Measurements from ENCODE around the gene TTLL11.
"Not testable (repeated sequence)": the region's sequence is repeated elsewhere in the genome, so short reads cannot be mapped to it uniquely, and the experiment has no call there.

Gene TTLL11

DNA sequence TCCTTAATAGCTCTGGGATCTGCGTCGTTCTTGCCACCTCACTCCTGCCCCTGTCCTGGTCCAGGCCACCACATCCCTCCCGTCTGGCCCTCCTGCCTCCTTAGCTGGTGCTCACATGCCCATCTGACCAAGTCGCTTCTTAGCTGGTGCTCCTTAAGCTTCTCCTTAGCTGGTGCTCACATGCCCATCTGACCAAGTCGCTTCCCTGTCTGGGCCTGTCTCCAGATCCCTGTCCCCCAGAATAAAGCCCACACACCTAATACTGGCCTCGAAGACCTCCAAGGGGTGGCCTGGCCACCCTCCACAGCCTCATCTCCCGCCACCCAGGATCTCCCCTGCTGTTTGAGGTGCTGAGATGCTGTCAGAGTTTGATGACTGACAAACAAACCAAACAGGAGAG lies 31.4 kb upstream of the TTLL11 start:
- no peak for DNase-seq

DNA sequence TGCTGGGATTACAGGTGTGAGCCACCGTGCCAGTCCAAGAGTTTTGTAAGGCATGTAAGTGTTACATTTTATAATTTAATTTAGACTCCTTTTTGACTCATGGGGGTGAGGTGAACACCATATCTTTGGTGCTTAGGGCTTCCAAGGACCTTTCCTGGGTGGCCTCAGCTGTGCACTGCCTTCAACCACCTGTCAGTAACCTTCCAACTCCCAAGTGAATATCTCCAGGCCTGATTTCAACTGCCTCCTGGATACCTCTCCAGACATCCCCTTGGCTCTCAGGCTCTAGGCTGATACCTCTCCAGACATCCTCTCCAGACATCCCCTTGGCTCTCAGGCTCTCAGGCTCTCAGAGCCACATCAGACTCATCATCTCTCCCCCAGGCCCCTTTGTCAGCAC lies 30.9 kb upstream of the TTLL11 start:
- DNase-seq: no peak

DNA sequence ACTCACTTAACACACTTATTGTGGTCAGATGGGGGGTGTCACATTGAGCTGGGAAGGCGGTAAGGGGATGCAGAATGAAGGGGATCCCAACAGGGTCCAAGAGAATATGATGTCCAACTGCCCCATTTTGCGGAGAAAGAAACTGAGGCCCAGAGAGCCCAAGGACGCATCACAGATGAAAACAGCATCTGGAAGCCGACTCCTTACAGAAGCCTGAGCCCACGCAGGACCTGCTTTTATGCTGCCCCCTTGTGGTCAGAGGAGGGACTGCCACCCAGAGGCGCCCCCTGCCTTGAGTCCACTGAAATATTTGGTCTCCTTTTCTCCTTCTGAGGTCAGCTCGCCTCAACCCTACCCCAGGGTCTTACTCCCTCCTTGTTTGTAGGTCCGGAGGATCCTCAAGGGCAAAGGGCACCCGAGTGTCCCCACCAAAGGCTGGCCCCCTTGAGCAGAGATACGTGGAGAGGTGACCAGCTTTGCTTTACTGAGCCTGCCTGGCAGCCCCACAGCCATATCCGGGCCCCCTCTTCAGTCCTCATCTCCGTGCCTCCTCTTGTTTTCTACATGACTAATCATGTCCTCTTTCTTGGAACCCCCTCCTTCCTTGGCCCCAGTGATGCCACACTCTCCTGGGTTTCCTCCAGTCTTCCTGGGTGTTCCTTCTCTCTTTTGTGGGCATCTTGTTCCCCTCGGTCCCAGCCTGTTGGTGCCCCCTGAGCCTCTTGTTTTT lies 30.0 kb upstream of the TTLL11 start:
- peak; percentile 40 for DNase-seq

DNA sequence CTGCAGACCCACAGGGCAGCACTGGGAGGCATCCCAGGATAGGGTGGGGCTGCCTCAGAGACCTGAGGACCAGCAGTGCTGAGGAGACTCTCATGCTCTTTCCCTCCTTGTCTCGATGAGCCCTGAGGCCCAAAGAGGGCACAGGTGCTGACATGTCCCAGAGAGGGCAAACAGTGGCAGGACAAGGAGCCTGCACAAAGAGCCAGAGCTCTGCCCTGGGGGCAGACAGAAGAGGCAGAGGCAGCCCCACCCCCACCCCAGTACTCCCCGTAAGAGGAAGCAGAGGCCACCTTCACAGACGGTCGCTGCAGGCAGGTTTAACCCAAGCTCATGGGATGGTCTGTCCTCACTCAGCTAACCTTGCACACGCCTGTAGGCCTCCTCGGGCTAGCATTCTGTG lies 29.4 kb upstream of the TTLL11 start:
- DNase-seq: no peak

DNA sequence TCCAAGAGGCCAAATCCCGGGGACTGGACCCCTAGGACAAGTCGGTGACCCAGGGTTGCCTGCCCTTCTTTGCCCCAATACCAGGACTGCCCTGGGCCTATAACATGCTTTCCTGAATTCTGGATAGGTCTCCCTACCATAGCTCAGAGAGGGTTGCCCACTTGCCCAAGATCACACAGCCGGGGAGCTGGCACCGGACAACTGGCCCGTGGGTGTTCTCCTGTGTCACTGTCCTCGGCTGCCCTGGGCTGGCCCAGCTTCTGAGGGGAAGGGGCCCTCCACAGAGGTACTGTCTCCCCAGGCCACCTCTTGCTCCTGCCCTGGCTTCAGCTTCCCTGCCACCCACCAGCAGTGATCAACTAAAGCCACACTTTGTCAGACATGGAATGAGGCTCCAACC lies 28.8 kb upstream of the TTLL11 start:
- DNase-seq: no peak

DNA sequence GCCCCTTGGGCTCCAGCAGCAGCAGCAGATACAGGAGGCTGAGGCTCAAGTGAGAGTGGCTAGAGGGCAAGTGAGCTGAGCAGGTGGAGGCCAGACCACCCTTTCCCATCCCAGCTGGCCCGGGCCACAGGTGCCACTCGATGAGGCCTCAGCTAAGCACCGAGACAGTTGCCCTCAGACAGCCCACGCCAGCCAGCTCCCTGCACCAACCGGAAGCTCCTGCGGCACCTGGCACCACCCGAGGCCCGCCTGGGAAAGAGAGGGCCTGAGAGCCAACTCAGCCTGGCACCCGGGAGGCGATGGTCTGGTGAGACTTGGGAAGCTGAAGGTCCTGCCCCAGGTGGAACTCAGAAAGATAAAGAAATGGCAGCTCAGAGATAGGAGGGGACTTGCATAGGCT lies 28.3 kb upstream of the TTLL11 start:
- DNase-seq: no peak

DNA sequence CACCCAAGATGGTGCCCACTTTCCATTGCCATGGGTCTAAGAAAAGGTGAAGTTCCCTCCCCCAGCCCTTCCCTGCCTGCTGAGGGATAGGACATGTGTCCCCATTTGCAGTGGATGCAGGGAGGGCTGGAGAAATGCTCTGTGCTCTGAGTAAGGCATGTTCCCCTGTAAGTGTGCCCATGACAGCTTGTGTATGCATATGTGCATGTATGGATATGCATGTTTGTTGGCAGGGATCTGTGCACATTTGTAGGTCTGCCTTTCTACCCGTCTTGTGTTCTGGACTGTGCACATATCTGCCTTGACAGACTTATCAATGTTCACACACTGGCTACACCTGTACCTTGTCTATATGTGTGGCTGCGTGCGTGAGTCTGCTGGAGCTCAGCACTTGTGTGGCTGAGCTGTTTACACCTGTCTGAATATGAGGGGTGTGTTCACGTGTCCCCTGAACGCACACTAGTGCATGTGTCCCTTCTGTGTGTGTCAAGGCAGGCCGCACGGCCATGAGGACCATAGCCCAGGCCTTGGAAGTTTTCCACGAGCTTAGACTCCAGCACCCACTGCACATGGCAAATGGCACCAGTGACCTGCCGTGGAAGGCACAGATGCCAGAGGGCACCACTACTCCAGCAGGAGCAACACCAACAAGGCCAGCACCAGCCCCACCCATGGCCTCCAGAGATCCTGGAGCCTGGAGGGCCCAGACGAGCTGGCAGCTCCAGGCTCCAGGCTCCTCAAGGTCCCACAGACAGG lies 27.4 kb upstream of the TTLL11 start:
- DNase-seq: no peak

DNA sequence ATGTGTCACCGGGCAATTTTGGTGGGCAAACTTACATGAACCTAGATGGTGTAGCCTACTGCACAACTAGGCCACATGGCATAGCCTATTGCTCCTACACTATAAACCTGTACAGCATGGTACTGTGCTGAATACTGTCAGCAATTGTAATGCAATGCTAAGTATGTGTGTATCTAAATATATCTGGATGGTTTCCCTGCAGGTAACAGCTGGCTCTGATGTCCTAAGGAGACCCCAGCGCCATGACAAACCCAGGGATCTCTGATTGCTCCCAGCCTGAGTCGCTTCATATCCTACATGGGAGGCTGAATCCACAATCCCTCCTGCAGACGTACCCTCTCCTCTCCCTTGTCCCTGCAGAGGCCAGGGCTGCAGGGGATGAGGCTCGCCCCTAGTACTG lies 26.6 kb upstream of the TTLL11 start:
- DNase-seq: no peak

DNA sequence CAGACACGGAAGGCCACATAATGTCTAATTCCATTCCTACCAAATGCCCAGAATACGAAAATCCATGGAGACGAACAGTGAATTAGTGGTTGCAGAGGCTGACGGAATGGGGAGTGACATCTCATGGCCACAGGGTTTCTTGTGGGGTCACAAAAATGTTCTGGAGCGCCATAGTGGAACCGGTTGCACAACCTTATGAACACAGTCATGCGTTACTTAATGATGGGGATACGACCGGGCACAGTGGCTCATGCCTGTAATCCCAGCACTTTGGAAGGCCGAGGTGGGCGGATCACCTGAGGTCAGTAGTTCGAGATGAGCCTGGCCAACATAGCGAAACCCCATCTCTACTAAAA lies 26.0 kb upstream of the TTLL11 start:
- DNase-seq: no peak

DNA sequence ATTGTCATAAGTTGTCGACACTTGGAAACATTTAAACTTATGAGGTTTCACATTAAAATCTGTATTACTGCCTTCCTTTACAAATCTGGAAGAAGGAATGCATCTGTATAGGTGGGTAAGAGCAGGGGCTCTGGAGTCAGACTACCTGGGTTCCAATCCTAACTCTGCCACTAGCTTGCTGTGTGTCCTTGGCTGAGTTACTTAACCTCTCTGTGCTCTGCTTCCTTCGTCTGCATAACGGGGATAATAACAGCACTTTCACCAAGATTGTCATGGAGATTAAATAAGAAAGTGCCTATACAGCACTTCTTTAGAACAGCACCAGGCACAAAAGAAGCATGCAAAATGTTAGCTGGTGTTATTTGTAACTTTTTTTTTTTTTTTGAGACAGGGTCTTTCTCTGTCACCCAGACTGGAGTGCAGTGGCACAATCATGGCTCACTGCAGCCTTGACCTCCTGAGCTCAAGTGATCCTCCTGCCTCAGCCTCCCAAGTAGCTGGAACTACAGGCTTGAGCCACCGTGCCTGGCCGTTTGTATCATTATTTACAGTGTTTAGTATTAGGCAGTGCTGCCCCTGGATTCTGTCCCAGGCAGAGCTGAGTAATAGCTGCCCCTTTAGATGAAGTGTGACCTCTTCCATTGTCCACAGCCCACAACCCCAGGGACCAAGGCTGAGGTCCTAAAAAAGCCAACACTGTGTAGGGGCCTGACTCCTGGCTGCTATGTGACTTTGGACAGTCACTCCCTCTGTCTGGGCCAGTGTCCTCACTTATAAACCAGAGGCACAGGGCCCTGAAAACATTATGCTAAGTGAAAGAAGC lies 25.4 kb upstream of the TTLL11 start:
- DNase-seq: no peak

DNA sequence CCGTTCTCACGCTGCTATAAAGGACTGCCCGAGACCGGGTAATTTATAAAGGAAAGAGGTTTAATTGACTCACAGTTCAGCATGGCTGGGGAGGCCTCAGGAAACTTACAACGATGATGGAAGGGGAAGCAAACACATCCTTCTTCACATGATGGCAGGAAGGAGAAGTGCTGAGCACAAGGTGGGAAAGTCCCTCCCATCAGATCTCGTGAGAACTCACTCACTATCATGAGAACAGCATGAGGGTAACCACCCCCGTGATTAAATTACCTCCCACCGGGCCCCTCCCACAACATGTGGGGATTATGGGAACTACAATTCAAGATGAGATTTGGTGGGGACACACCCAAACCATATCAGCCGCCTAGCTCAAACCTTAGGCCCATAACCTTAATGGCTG lies 24.1 kb upstream of the TTLL11 start:
- DNase-seq: not testable (repeated sequence)

DNA sequence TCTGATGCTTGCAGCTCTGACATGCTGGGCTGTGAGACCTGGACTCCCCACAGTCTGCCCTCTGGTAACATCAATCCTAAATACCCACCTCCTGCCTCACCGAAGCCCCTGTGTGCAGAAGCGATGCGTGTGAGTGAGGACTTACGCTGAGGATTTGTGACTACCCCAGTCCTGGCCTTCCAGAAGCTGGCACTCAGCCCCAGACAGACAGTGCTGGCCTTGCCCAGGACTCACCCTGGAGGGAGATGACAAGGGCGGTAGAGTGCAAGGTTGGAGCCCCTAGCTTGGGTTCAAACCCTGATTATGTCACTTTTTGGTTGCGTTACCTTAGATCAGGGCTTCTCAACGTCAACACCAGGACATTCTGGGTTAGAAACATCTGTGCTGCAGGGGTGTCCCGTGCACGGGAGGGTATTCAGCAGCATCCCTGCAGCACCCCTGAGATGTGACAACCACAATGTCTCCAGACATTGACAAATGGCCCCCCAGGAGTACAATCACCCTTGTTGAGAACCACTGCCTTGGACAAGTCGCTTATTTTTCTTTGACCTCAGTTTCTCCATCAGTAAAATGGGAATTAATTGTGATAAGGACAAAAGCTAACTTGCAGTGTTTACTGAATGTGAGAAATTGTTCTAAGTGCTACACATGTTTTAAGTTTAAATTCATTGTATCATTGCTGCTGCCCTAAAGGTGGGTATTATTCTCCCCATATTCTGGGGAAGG lies 23.5 kb upstream of the TTLL11 start:
- DNase-seq: no peak

DNA sequence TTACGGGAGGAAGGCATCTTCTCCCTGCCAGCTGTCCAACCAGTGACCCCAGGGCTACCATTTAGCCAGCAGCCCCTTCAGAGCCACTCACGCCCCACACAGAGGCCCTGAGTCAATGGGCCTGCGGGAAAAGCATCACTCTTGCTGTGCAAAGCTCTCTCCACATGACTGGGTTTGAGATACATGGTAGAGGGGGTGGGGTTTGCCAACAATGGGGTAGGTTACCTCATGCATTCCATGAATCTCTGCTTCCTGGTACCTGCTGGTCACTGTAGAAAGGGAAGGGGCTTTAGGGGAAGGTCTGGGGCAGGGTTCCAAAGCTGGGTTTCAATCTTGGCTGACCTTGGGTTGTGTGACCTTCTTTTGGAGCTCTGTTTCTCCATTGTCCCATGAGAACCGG lies 22.9 kb upstream of the TTLL11 start:
- DNase-seq: no peak

DNA sequence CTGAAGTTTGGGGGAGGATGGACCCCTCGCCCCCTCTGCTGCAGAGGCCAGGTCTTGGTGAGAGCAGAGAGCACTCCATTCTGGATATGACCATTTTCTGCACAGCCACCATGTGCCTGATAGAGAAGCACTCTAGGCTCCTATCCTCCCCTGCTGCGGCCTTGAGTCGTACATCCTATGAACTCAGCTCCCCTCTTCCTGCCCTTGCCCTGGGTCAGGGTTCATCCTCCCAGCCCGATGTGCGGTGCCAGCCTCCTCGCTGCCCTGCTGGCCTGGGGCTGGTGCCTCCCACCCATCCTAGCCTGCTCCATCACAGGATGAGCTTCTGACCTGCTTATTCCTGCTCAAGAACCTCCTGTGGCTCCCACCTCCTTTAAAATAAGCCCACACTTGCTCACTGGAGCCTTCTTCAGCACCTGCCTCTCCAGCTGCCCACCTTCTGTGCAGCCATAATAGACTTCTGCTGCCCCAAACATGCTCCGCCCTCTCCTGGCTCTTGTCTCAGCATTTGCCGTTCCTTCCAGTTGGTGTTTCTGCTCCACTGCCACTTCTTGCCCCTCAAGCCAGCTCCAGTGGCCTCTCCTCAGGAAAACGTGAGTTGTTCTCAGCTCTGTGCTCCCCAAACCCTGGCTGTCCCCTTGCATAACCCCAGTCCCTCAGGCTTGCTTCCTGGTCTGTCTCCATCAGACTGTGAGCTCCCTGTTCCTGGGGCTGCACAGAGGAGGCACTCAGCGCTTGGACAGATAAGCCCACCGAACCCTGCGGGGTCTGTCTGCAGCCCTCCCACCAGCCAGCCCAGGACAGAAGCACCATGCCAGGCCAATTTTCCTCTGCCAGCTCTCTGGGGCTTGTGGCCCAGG lies 22.3 kb upstream of the TTLL11 start:
- DNase-seq: peak; percentile 61

DNA sequence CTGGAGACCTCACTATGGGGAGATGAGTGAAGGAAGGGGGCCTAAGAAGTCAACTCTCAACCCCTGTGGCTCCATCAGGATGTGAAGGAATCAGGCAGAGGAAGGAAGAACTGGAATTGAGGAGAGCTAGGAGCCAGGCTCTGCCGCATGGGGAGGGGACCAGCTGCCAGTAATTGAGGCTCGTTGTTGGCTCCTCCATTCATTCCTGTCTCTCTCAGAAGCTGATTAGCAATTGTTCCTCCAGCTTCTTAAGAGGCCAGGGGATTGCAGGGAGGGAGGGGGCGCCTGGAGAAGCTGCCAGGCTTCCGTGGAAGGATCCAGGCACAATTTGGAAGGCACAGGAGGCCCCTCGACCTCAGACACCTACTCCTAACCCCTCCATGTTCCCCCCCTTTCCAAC lies 20.5 kb upstream of the TTLL11 start:
- no peak for DNase-seq

DNA sequence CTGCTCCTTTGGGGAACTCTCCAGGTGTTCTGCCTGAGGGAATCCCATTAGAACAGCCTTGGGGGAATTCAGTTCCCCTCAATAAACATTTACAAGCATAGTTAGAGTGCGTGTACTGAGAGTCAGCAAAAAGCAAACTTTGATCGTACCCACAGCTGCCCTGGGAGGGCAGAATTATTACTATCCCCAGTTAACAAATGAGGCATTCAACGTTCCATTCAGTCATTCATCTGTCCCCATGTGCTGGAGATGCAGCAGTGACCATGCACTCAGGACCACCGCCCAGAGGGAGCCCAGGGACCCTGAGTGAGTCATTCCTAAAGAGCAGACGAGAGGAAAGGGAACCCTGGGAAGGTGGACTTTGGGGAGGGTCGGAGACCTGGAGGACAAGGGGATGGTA lies 19.1 kb upstream of the TTLL11 start:
- DNase-seq: no peak

DNA sequence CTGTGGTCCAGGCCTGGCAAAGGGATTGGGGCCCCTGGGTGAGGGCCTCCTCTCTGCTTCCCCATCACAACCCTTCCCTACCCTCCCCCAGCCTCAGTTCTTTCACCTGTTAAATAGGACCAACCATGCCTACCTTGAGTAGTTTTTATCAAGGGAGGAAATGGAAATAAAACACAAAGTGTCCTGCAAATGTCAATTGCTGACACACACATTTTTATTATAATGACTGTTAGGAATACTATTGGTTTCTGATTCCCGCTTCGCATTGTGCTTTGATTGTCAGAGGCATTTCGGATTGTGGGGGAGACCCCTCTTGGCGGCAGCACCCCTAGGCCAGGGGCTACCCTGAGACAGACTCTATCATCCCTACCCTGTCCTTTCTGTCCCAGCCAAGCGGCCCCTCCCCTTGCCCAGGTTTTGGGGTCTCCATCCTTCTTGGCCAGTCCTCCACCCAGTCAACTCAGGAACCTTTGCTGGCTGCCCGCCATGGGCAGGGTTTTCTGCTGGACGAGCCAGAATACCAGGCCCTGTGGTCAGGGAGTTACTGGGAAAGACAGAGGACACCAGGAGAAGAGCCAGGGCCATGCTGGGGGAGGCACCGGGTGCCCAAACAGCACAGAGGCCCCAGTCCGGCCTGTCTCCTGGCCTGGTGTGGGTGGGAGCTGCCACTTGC lies 18.4 kb upstream of the TTLL11 start:
- DNase-seq: no peak

DNA sequence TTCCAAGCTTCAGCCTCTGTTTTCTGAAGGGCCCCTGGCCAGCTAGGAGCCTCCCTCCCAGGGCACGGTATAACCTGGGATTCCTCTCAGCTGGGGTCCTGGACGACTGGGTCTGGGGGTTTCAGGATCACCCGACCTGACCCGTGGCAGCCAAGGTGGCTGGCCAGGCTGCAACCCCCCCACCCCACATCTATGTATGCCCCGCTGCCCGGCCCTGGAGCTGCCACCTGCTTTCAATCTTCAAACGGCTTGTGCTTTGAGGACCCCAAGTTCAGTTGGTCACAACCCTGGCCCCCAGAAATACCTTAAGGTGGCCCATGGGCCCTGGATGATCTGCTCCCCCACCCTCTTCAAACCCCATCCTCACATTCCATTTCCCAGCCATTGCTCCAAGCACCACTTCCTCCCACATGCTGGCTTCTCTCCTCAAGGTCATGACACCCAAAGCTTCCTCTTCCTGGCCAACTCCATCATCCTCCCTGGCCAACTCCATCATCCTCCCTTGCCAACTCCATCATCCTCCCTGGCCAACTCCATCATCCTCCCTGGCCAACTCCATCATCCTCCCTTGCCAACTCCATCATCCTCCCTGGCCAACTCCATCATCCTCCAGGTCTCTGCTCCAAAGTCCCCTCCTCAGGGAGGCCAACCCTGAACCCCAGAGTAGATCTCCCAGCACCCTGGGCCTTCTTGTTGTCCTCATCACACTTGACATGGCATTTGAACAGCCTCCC lies 17.2 kb upstream of the TTLL11 start:
- no peak for DNase-seq

DNA sequence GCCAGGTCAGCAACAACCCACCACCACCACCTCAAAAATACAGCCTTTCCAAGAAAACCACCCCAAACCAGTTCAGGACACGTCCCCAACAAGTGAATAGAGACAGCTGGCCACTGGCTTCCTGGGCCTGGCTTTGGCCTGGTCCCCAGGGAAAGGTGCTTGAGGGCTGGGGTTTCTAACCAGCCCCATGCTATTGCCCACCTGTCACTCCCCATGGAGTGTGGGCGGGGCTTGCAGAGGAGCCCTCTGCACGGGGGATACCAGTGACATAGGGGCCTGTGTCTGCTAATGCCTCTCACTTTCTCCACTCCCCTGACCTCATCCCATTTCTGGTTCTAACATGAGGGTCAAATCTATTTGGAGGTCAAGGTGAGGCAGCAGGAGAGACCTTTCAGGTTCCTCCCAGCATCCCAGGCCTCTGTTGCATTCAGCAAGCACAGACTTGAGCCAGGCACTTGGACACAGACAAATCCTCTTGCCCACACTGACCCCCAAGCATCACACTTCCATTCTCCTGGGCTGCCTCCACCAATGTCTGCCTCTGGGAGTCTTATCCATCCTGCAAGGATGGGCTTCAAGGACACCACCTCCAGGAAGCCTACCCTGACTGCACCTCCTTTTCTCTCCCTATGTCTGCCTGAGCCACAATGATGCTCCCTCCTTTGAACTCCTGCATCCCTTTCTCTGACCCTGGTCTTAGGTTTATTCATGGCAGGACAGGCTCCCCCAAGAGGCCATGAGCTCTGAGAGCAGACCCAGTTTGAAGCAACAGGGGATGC lies 16.1 kb upstream of the TTLL11 start:
- no peak for DNase-seq

DNA sequence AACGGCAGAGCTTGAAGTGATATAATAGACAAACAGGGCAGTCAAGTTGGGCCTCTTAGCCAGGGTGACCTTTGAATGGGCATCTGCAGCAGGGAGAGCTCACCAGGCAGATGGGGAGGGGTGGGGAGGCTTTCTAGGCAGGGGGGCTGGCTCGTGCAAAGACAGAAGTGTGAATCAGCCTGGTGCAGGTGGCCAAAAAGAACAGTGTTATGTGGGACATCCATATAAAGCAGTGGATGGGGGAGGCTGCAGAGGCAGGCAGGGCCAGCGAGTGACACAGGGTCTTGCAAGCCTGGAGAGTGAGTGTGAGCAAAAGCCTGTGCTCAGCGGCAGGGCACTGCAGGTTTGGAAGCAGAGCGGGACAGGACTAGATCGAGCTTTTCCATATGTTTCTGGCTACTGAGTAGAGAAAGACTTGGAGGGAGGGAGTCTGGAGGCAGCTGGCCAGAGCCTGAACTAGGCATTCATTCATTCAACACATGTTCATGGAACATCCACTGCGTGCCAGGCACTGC lies 14.2 kb upstream of the TTLL11 start:
- DNase-seq: no peak
